ENCODE results near the gene CRYBG1.

Gene CRYBG1

DNA sequence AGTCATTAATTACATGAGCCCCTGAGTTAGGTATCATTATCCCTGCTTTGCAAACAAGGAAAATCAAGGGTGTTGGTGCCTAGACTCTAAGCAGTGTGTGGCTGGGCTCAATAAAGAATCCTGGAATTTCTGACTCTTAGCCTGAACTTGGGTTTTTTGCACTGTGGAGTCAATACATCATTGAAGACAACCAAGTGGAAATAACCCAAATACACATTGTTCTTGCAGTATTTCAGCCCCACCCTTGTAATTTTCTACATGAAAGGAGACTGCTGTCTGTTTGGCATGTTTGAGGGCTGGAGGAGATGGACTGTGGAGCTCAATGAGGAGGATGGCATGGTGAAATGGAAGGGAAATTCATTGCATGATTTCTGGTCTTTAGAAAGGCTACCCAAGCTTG is 110.3 kb downstream of the CRYBG1 start:
- Mint-ChIP-seq H3K27ac (no peak overlapping the region), H3K36me3 (ENCODE audit: low read depth) (no peaks in the 10 kb centered on the region), H3K27me3 (no peaks in the 10 kb centered on the region), H3K4me1 (ENCODE audit: low read depth) (peaks cover 6% of the 10 kb centered on the region), H3K4me3 (no peak overlapping the region), H3K9me3 (no peaks in the 10 kb centered on the region)
- intact Hi-C loops (cut with micrococcal nuclease): no loop called here

DNA sequence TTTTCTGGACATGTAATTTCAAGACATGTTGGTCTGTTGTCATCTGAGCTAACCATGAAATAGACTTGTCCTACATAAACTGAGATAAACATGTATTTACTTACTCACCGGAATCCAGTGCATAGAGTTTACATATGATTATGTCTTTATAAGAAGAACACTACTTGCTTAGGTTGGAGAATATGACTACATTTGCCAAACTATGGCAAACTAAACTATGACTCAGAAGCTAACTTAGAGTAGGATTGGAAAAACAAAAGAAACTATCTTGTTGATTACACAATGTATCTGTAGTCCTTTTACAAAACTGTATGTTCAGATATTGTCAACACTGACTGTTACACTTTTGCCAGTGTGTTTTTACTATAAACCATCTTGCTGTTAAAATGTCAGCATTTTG is 113.3 kb downstream of the CRYBG1 start:
- no peak overlapping the region for H3K27ac Mint-ChIP-seq
- intact Hi-C loops (cut with micrococcal nuclease): no loop called here
- no peak overlapping the region for H3K4me3 Mint-ChIP-seq
- H3K9me3 Mint-ChIP-seq: no peaks in the 10 kb centered on the region
- peaks cover 12% of the 10 kb centered on the region for H3K4me1 Mint-ChIP-seq (ENCODE audit: low read depth)
- no peaks in the 10 kb centered on the region for H3K36me3 Mint-ChIP-seq (ENCODE audit: low read depth)
- no peaks in the 10 kb centered on the region for H3K27me3 Mint-ChIP-seq

DNA sequence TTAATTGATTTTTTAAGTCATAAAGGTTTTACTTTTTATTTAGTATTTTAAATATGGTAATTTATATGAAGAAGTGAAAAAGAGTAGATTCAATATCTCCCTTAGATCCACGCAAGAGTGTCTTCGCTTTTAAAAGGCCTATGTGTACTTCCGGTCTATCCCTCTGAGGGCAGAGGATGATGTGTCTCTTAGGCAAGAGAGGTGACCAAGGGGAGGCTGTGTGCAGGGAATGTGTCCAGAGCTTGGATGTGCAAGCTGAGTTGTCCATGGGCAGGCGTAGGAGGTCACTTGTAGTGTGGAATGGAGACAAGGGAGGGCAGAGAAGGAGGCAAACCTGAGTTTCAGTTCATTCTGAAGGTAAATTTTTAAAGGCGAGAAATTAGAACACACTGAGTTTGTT is 113.9 kb downstream of the CRYBG1 start:
- no peak overlapping the region for H3K4me3 Mint-ChIP-seq
- H3K9me3 Mint-ChIP-seq: no peaks in the 10 kb centered on the region
- intact Hi-C loops (cut with micrococcal nuclease): no loop called here
- H3K27me3 Mint-ChIP-seq: no peaks in the 10 kb centered on the region
- peaks cover 12% of the 10 kb centered on the region for H3K4me1 Mint-ChIP-seq (ENCODE audit: low read depth)
- no peaks in the 10 kb centered on the region for H3K36me3 Mint-ChIP-seq (ENCODE audit: low read depth)
- no peak overlapping the region for H3K27ac Mint-ChIP-seq

DNA sequence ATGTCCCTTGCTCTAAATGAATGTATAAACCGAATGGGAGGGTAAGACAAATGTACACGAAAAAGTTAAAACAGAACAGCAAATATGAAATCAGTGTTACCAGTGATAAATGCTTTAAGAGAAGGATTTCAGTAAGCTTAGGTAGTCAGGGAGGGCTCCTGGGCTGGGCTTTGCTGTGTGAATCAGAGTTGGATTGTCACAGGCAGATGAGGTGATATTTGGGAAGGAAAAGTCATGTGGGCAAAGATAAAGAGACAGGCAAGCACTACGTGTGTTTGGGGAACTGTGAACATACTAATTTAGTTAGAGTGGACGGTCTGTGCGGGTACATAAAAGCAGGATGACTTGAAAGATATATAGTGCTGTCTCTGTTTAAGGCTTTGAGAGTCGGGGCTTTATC is 114.8 kb downstream of the CRYBG1 start:
- intact Hi-C loops (cut with micrococcal nuclease): no loop called here
- Mint-ChIP-seq H3K9me3 (no peaks in the 10 kb centered on the region), H3K27ac (no peak overlapping the region), H3K36me3 (ENCODE audit: low read depth) (no peaks in the 10 kb centered on the region), H3K4me1 (ENCODE audit: low read depth) (peaks cover 12% of the 10 kb centered on the region), H3K27me3 (no peaks in the 10 kb centered on the region), H3K4me3 (no peak overlapping the region)

DNA sequence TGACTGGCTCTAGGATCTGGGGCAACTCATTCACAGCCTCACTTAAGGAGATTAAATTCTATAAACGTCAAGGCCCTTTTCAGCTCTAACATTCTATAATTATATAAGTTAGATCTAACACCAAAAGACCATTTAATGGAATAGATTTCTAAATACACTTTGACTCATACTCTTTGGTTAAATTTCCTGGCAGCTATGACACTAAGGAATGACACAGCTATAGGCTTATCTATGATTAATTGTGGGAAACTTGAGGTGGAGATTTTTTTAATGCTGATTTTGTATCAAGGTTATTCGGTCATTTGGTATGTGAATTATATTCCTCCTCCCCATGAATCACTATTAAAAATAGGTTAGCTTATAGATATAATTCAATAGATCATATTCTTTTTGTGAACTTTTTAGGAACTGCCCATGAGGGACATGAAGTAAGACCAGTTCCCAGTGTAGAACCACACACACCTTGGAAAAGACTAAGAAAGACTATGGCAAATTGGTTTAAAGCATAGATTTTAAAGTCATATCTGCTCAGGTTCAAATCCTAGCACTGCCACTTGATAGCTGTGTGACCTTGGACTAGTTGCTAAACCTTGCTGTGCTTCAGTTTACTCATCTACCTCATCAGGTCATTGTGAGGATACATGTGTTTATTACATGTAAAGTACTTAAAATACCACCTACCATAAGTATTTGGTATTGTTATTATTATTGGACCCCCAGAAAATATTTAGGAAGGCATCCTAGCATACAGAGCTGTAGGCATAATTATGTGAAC is 116.0 kb downstream of the CRYBG1 start:
- Mint-ChIP-seq H3K4me1 (ENCODE audit: low read depth) (peaks cover 12% of the 10 kb centered on the region), H3K27me3 (no peaks in the 10 kb centered on the region), H3K36me3 (ENCODE audit: low read depth) (no peaks in the 10 kb centered on the region), H3K27ac (no peak overlapping the region), H3K4me3 (no peak overlapping the region), H3K9me3 (no peaks in the 10 kb centered on the region)
- intact Hi-C loops (cut with micrococcal nuclease): no loop called here

DNA sequence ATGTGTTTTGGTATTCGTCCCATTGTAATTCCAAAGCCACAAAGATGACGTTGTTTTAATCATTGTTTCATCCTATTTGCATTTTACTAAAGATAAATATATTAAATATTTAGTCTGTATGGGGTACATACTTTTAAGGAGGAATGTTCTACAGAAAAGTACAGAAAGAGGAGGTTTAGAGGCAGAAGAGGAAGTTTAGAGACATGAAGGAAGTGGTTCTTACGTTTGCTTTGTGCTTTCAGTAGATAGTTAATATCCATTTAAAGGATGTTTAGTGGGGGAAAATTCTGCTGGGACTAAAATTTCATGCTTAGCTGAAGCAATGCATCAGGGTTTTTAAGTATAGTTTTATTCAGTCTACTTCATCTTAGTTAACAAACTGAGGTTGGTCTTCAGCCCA is 116.6 kb downstream of the CRYBG1 start:
- Mint-ChIP-seq H3K4me3 (no peak overlapping the region), H3K27me3 (no peaks in the 10 kb centered on the region), H3K36me3 (ENCODE audit: low read depth) (no peaks in the 10 kb centered on the region), H3K4me1 (ENCODE audit: low read depth) (peaks cover 12% of the 10 kb centered on the region), H3K27ac (no peak overlapping the region), H3K9me3 (no peaks in the 10 kb centered on the region)
- intact Hi-C loops (cut with micrococcal nuclease): no loop called here

DNA sequence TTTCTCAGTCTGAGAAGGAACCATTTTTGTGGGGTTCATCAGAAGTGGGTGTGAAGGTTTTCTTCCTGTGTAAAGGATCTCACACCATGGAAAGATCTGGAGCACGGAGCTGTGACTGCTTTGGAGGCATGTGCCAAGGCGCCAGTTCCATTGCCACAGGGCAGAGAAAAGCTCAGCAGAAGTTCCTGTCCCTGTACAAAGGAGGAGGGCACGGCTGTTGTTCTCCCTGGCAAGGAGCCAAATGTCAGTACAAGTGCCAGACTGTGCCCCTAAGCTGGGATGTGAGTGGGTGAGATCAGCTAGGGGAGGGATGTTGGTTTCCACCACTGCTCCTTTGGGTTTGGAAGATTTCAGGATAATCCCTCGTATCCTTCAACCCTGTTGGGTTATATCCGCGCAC is 117.3 kb downstream of the CRYBG1 start:
- Mint-ChIP-seq H3K27me3 (no peaks in the 10 kb centered on the region), H3K9me3 (no peaks in the 10 kb centered on the region), H3K36me3 (ENCODE audit: low read depth) (no peaks in the 10 kb centered on the region), H3K4me3 (no peak overlapping the region), H3K27ac (no peak overlapping the region), H3K4me1 (ENCODE audit: low read depth) (peaks cover 12% of the 10 kb centered on the region)
- intact Hi-C loops (cut with micrococcal nuclease): no loop called here

DNA sequence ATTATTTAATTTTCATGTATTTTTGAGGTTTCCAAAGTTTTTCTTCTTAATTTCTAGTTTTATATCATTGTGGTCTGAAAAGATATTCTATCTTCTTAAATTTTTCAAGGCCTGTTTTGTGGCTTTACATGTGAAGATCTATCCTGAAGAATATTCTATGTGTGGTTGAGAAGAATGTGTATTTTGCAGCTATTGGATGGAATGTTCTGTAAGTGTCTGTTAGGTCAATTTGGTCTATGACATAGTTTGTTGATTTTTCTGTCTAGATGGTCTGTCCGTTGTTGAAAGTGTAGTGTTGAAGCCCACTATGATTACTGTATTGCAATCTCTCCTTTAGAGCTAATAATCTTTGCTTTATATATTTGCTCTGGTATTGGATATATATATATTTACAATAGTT is 125.7 kb downstream of the CRYBG1 start:
- intact Hi-C loops (cut with micrococcal nuclease): no loop called here
- no peak overlapping the region for H3K27ac Mint-ChIP-seq

DNA sequence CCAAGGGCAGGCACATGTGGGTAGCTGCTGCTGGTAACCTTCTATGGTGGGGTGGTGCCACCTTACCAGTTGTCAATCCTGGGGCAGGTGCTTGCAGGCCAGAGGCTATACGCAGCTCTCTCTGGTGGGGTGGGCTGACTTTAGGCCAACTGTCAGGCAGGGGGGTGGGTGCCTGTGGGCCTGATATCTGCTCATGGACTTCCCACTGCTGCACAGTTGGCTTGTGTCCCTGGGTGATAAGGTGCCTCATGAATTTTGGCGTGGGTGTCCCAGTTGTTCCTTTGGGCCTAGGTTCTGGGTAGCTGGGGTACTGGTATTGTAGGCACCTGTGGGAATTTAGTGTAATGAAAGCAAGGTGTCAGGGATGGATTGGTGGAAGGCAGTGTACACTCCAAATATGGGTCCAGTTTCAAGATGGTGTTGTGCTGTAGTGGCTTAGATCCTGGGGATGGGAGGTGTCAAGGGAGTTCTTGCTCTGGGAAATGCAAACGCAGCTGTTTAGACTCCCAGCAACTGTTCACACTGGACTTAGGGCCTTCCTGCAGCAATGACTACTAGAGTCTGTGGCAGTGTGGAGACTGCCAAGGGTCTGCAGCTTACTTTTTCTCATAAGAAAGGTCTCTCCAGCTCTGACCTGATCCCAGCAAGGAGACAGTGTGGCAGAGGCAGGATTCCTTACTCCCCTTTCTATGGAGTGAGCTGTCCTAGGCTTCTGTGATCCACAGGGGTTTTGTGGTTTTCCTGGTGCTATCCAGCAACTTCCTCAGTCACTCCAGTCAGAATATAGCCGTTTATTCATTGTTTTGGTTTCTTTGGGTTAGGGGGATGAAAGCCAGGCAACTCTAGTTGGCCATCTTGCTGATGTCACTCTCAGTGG is 128.2 kb downstream of the CRYBG1 start:
- Mint-ChIP-seq H3K27me3 (no peaks in the 10 kb centered on the region), H3K4me3 (no peak overlapping the region), H3K4me1 (ENCODE audit: low read depth) (peaks cover 28% of the 10 kb centered on the region), H3K9me3 (no peaks in the 10 kb centered on the region), H3K27ac (peak overlapping the region; percentile 12), H3K36me3 (ENCODE audit: low read depth) (no peaks in the 10 kb centered on the region)
- intact Hi-C loops (cut with micrococcal nuclease): no loop called here

More for the DNA sequence above, 125.7 kb downstream of the CRYBG1 start:
- Mint-ChIP-seq H3K27me3 (no peaks in the 10 kb centered on the region), H3K9me3 (no peaks in the 10 kb centered on the region), H3K4me3 (no peak overlapping the region), H3K4me1 (ENCODE audit: low read depth) (peaks cover 22% of the 10 kb centered on the region), H3K36me3 (ENCODE audit: low read depth) (no peaks in the 10 kb centered on the region)

DNA sequence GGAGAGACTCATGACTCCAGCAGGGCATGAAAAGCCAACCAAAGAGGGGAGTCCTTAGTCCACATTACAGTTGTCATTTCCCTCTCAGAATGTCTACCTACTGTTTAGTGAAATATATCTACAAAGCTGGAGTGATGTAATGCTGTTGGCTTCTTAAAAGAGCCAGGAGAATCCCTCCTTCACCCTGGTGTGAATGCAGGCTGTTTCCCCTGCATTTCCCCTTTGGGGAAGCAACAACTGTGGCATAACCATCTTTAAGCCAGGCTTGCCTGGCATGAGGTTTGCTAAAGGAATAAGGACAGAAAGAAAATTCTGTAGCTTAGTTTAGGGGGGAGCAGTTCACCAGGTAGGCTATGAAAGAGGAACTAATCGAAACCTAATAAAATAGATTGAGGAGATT is 129.5 kb downstream of the CRYBG1 start:
- Mint-ChIP-seq H3K9me3 (no peaks in the 10 kb centered on the region), H3K4me3 (no peak overlapping the region), H3K36me3 (ENCODE audit: low read depth) (no peaks in the 10 kb centered on the region), H3K27ac (no peak overlapping the region), H3K27me3 (no peaks in the 10 kb centered on the region), H3K4me1 (ENCODE audit: low read depth) (peaks cover 32% of the 10 kb centered on the region)
- intact Hi-C loops (cut with micrococcal nuclease): no loop called here

DNA sequence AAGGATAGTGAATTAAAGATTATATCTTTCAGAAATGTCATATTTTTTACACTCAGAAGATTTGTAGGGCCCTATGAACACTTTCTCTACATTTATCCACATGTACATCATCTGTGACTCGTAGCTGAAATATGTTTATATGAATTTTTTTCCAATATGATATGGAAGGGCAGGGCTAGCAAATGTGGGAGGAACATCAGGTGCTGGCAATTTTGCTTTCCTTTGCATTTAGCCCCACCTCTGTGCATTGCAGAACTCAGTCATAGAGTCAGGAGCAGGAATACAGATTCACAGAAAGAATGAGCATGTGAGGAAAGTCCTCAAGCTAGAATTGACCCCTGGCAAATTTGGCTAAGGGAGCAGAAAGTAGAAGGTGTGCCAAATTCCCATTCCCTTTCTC is 129.9 kb downstream of the CRYBG1 start:
- no peaks in the 10 kb centered on the region for H3K9me3 Mint-ChIP-seq
- H3K27me3 Mint-ChIP-seq: no peaks in the 10 kb centered on the region
- H3K4me3 Mint-ChIP-seq: no peak overlapping the region
- no peaks in the 10 kb centered on the region for H3K36me3 Mint-ChIP-seq (ENCODE audit: low read depth)
- no peak overlapping the region for H3K27ac Mint-ChIP-seq
- H3K4me1 Mint-ChIP-seq (ENCODE audit: low read depth): peaks cover 35% of the 10 kb centered on the region
- intact Hi-C loops (cut with micrococcal nuclease): no loop called here

DNA sequence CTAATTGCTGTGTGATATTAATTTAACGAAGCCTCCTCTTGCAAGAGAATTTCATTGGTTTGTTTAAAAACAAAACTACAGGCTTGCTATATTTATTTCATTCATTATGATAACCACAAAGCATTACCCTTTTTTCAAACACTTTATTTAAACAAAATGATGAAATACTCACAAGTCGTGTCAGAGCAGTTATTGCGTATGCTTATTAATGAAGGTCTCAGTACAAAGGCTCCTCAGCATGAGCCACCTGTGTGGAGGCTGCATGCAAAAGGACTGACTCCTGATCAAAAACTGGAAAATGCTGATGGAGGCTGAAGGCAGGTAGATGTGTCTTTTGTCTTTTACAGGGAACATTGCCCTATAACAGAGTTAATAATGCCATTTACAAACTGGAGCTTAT is 130.5 kb downstream of the CRYBG1 start:
- Mint-ChIP-seq H3K27me3 (no peaks in the 10 kb centered on the region), H3K36me3 (ENCODE audit: low read depth) (no peaks in the 10 kb centered on the region), H3K9me3 (no peaks in the 10 kb centered on the region), H3K4me3 (no peak overlapping the region), H3K27ac (no peak overlapping the region), H3K4me1 (ENCODE audit: low read depth) (peaks cover 31% of the 10 kb centered on the region)
- intact Hi-C loops (cut with micrococcal nuclease): no loop called here

DNA sequence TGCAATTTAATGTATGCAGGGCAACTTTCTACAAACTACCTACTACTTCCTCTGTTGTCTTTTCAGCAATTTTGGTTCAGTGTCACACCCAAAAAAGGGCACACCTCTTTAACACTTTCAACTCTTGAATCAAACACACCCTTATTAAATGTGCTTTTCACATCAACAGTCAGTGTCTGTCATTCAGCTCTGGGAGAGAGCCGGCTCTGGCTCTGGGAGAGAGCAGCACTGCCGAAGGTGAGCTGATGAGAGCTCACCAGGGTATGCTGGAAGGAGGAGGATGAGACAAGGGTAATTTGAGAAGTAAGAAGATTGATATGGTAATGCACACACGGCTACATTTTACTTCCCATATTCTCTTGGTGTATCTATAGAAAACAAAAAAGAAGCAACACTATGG is 134.5 kb downstream of the CRYBG1 start:
- intact Hi-C loops (cut with micrococcal nuclease): no loop called here
- no peaks in the 10 kb centered on the region for H3K27me3 Mint-ChIP-seq
- no peaks in the 10 kb centered on the region for H3K9me3 Mint-ChIP-seq
- peaks cover 32% of the 10 kb centered on the region for H3K4me1 Mint-ChIP-seq (ENCODE audit: low read depth)
- no peaks in the 10 kb centered on the region for H3K36me3 Mint-ChIP-seq (ENCODE audit: low read depth)
- no peak overlapping the region for H3K27ac Mint-ChIP-seq
- H3K4me3 Mint-ChIP-seq: no peak overlapping the region

DNA sequence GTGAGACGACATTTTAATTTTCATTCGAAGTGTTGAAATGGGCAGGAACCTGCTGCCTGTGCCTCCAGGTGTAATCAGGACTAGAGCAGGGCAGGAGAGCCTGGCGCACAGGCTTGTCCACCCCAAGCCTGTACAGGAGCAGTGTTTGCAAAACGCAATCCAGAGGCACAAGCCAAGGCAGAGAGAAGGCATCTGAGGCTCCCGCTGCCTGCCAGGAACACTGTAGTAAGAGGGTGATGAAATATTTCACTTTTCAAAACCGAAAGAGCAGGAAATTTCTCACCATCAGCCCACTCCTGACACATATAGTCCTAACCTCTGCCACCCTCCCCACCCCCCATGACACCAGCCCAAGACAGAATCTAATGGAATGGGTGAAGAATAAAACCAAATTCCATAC is 136.3 kb downstream of the CRYBG1 start:
- intact Hi-C loops (cut with micrococcal nuclease): no loop called here
- no peaks in the 10 kb centered on the region for H3K36me3 Mint-ChIP-seq (ENCODE audit: low read depth)
- peaks cover 43% of the 10 kb centered on the region for H3K4me1 Mint-ChIP-seq (ENCODE audit: low read depth)
- no peaks in the 10 kb centered on the region for H3K9me3 Mint-ChIP-seq
- H3K4me3 Mint-ChIP-seq: no peak overlapping the region
- H3K27ac Mint-ChIP-seq: no peak overlapping the region
- no peaks in the 10 kb centered on the region for H3K27me3 Mint-ChIP-seq
